Hepatocyte (in vitro differentiated cells): ENCODE measurements around the gene GNG7.

Source experiments
- EZH2 ChIP-seq: fragments of 200-600 bp; sonication (generic); IDR thresholded peaks from 2 replicates; pipeline ENCODE4 v1.6.1; 2016; ENCODE audit warnings: antibody characterized with exemption, mild to moderate bottlenecking, borderline replicate concordance
- EZH2phosphoT487 ChIP-seq: fragments of 200-600 bp; sonication (generic); IDR thresholded peaks from one replicate; pipeline ENCODE4 v1.6.1; 2018; ENCODE audit warnings: antibody characterized with exemption, mild to moderate bottlenecking, low read depth, moderate library complexity; ENCODE audit not compliant: unreplicated experiment, severe bottlenecking
- TF ChIP-seq, protein P1 (sequence below): fragments of 200-600 bp; sonication (generic); IDR thresholded peaks from 2 replicates; pipeline ENCODE4 v1.5.1; 2016; ENCODE audit warnings: antibody characterized with exemption, mild to moderate bottlenecking; ENCODE audit not compliant: poor library complexity

DNA sequence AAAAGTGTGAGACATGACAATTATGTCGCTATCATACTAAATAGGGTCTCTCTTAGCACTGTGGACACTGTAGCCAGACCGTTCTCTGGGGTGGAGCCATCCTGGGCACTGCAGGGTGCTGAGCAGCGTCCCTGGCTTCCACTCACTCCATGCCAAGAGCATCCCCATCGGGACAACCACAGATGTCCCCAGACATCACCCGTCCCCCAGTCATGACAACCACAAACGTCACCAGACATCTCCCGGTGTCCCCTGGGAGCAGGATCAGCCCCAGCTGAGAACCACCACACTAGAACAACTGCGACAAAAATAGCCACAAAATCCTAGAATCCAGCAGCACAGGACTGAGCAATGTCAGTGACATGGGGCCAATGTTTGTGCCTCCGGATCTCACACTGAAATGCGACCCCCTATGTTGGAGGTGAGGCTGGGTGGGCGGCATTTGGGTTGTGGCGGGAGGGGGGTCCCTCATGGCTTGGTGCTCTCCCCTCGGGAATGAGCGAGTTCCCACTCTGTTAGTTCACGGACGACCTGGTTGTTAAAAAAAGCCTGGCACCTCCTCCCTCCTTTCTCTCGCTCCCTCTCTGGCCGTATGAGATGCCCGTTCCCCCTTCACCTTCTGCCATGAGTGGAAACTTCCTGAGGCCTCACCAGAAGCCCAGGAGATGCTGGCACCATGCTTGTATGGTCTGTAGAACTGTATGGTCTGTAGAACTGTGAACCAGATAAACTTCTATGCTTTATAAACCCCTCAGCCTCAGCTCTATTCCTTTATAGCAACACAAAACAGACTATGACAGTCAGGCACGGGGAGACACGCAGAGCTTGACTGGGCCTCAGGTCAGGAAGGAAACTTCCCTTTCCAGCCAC, 132.7 kb downstream of the GNG7 start:
- TF ChIP-seq, protein P1, sequence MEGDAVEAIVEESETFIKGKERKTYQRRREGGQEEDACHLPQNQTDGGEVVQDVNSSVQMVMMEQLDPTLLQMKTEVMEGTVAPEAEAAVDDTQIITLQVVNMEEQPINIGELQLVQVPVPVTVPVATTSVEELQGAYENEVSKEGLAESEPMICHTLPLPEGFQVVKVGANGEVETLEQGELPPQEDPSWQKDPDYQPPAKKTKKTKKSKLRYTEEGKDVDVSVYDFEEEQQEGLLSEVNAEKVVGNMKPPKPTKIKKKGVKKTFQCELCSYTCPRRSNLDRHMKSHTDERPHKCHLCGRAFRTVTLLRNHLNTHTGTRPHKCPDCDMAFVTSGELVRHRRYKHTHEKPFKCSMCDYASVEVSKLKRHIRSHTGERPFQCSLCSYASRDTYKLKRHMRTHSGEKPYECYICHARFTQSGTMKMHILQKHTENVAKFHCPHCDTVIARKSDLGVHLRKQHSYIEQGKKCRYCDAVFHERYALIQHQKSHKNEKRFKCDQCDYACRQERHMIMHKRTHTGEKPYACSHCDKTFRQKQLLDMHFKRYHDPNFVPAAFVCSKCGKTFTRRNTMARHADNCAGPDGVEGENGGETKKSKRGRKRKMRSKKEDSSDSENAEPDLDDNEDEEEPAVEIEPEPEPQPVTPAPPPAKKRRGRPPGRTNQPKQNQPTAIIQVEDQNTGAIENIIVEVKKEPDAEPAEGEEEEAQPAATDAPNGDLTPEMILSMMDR = no peak
- TF ChIP-seq EZH2phosphoT487 (no peak), EZH2 (no peak)
